A549 (cell line): ENCODE results near the gene SLC20A1. TPM values are rescaled to one million over a fixed set of nuclear protein-coding genes. Genes with fewer than 3 reads are reported as not detected.

ENCODE experiments used
- ATAC-seq, 2 experiments: fragments of 200-7000 bp in 1 of 2; fragments of >200 bp in 1 of 2; cut with Nextera tagmentation in 1 of 2; cut with Tn5 transposase in 1 of 2; 3 replicates each; pipeline versions ENCODE4 v1.8.0 to v1.9.1; 2018 to 2020; ENCODE audit warnings: mild to moderate bottlenecking in 1 of 2, moderate library complexity in 1 of 2
- CTCF ChIA-PET: fragments of 300-600 bp; sonication (Branson Sonifier 250); formaldehyde crosslinking; extraction: SDS; loops from one replicate; lab custom pipeline; 2021; ENCODE audit warnings: antibody characterized with exemption, inconsistent platforms; lab: Yijun Ruan, JAX
- POLR2A ChIA-PET: fragments of 350-600 bp; formaldehyde crosslinking; extraction: SDS; loops from one replicate; lab custom pipeline; 2021; ENCODE audit warnings: antibody characterized with exemption, inconsistent platforms; lab: Yijun Ruan, JAX
- DNase-seq, 2 experiments: peaks; one replicate each; pipeline versions ENCODE4 v3.0.0 to v3.0.0-alpha.2; 2011 to 2016; ENCODE audit warnings: low read depth in 1 of 2, low spot score in 1 of 2
- FAIRE-seq: peaks from 2 replicates; lab custom pipeline; 2011; peaks lifted over from hg19 to GRCh38; lab: Jason Lieb, UNC
- H3K27ac ChIP-seq, 2 experiments: fragments of >200 bp; sonication (Bioruptor Twin); formaldehyde crosslinking; 3 replicates each; pipeline ENCODE4 v1.5.1; 2016 to 2017
- H3K4me1 ChIP-seq: fragments of >200 bp; sonication (Bioruptor Twin); formaldehyde crosslinking; 3 replicates; pipeline ENCODE4 v1.6.1; 2016
- H3K4me2 ChIP-seq: fragments of >200 bp; sonication (Bioruptor Twin); formaldehyde crosslinking; 3 replicates; pipeline ENCODE4 v1.6.1; 2016
- H3K4me3 ChIP-seq: fragments of >200 bp; sonication (Bioruptor Twin); formaldehyde crosslinking; 3 replicates; pipeline ENCODE4 v1.5.1; 2016
- H3K9me3 ChIP-seq: fragments of >200 bp; sonication (Bioruptor Twin); formaldehyde crosslinking; 3 replicates; pipeline ENCODE4 v1.6.1; 2016
- ATOH8 ChIP-seq: fragments of 250-450 bp; sonication (Bioruptor Pico); IDR thresholded peaks from 2 replicates; pipeline ENCODE4 v1.5.0; 2020; ENCODE audit warnings: low read depth, mild to moderate bottlenecking, moderate library complexity
- BCL3 ChIP-seq: fragments of >200 bp; sonication (Bioruptor Twin); formaldehyde crosslinking; IDR thresholded peaks from 3 replicates; pipeline ENCODE4 v1.6.1; 2016
- BHLHE40 ChIP-seq: IDR thresholded peaks from 2 replicates; pipeline ENCODE4 v1.6.1; 2012; ENCODE audit warnings: low read depth, low read length, inconsistent platforms
- CBX2 ChIP-seq: fragments of 200-600 bp; sonication (generic); IDR thresholded peaks from 2 replicates; pipeline ENCODE4 v1.6.1; 2016; ENCODE audit warnings: low read depth, mild to moderate bottlenecking, borderline replicate concordance
- CEBPB ChIP-seq, 2 experiments: fragments of >200 bp in 1 of 2; sonication (Bioruptor Twin) in 1 of 2; formaldehyde crosslinking in 1 of 2; IDR thresholded peaks; 2 replicates each; pipeline ENCODE4 v1.6.1; 2012 to 2016
- EHF ChIP-seq: fragments of 250-450 bp; sonication (Bioruptor Pico); IDR thresholded peaks from 2 replicates; pipeline ENCODE4 v1.5.0; 2020; ENCODE audit warnings: mild to moderate bottlenecking
- FOSB ChIP-seq: fragments of 250-450 bp; sonication (Bioruptor Pico); IDR thresholded peaks from 2 replicates; pipeline ENCODE4 v1.5.0; 2020; ENCODE audit warnings: mild to moderate bottlenecking, moderate library complexity
- HES2 ChIP-seq: fragments of >200 bp; sonication (Bioruptor Twin); formaldehyde crosslinking; IDR thresholded peaks from 2 replicates; pipeline ENCODE4 v1.6.1; 2016
- HEYL ChIP-seq: fragments of 250-450 bp; sonication (Bioruptor Pico); IDR thresholded peaks from 2 replicates; pipeline ENCODE4 v1.8.0; 2021; ENCODE audit warnings: mild to moderate bottlenecking, moderate library complexity
- HOXA7 ChIP-seq: fragments of 250-450 bp; sonication (Bioruptor Pico); IDR thresholded peaks from 2 replicates; pipeline ENCODE4 v1.5.0; 2020; ENCODE audit warnings: mild to moderate bottlenecking, moderate library complexity
- HOXB5 ChIP-seq: fragments of 250-450 bp; sonication (Bioruptor Pico); IDR thresholded peaks from 2 replicates; pipeline ENCODE4 v1.5.0; 2020; ENCODE audit warnings: mild to moderate bottlenecking, moderate library complexity
- JUN ChIP-seq, 2 experiments: fragments of >200 bp; sonication (Bioruptor Twin); formaldehyde crosslinking; IDR thresholded peaks; 2 replicates in 1 of 2; 3 replicates in 1 of 2; pipeline ENCODE4 v1.6.1; 2016 to 2017
- KDM1A ChIP-seq: fragments of 200-600 bp; sonication (generic); IDR thresholded peaks from 2 replicates; pipeline ENCODE4 v1.6.1; 2016; ENCODE audit warnings: low read depth, mild to moderate bottlenecking
- NPAS2 ChIP-seq: fragments of 250-450 bp; sonication (Bioruptor Pico); IDR thresholded peaks from 2 replicates; pipeline ENCODE4 v1.8.0; 2022; ENCODE audit warnings: mild to moderate bottlenecking, moderate library complexity, borderline replicate concordance
- RARB ChIP-seq: fragments of 250-450 bp; sonication (Bioruptor Pico); IDR thresholded peaks from 2 replicates; pipeline ENCODE4 v1.8.0; 2021; ENCODE audit warnings: mild to moderate bottlenecking, moderate library complexity
- RCOR1 ChIP-seq: fragments of 150-350 bp; IDR thresholded peaks from 2 replicates; pipeline ENCODE4 v1.6.1; 2014; ENCODE audit warnings: antibody characterized with exemption, low read length, low read depth
- RNF2 ChIP-seq: fragments of 200-600 bp; sonication (generic); IDR thresholded peaks from 2 replicates; pipeline ENCODE4 v1.6.1; 2016; ENCODE audit warnings: low read depth, mild to moderate bottlenecking, antibody characterized with exemption, moderate library complexity, borderline replicate concordance
- SMC3 ChIP-seq: fragments of >200 bp; sonication (Bioruptor Twin); formaldehyde crosslinking; IDR thresholded peaks from 3 replicates; pipeline ENCODE4 v1.6.1; 2018; ENCODE audit warnings: inconsistent platforms
- TFCP2L1 ChIP-seq: fragments of 250-450 bp; sonication (Bioruptor Pico); IDR thresholded peaks from 2 replicates; pipeline ENCODE4 v1.5.0; 2021; ENCODE audit warnings: mild to moderate bottlenecking
- ZC3H11A ChIP-seq: fragments of 450-650 bp; IDR thresholded peaks from 2 replicates; pipeline ENCODE4 v1.6.1; 2014; ENCODE audit warnings: antibody characterized with exemption, mild to moderate bottlenecking
- ZFP36 ChIP-seq: fragments of 450-650 bp; IDR thresholded peaks from 2 replicates; pipeline ENCODE4 v1.6.1; 2014; ENCODE audit warnings: borderline replicate concordance; ENCODE audit not compliant: partially characterized antibody
- ZSCAN20 ChIP-seq: fragments of 250-450 bp; sonication (Bioruptor Pico); IDR thresholded peaks from 2 replicates; pipeline ENCODE4 v1.8.0; 2022; ENCODE audit warnings: mild to moderate bottlenecking, moderate library complexity
- WGBS: methylation state at CpG from one replicate; pipeline ENCODE4 v1.1.6; 2017; ENCODE audit errors: missing lambda C conversion rate; 5-methylcytosine and 5-hydroxymethylcytosine counted together
- polyA plus RNA-seq, 4 experiments: library from polyadenylated mRNA; depleted of rRNA in 3 of 4; stranded (reverse); fragments of >200 nt; fragmentation: RNase III in 1 of 4; extraction: RNeasy Plus Mini Kit Qiagen cat#74134 plus additional on column Dnase treatment in 1 of 4; gene quantifications; 2 replicates in 3 of 4; 3 replicates in 1 of 4; pipeline ENCODE4 v1.2.3, GENCODE V29; 2011 to 2017

The SLC20A1 gene
- polyA plus RNA-seq, 2 of the 4 experiments (the other 2 are of a cell fraction): 83.6 to 86.8 TPM

DNA sequence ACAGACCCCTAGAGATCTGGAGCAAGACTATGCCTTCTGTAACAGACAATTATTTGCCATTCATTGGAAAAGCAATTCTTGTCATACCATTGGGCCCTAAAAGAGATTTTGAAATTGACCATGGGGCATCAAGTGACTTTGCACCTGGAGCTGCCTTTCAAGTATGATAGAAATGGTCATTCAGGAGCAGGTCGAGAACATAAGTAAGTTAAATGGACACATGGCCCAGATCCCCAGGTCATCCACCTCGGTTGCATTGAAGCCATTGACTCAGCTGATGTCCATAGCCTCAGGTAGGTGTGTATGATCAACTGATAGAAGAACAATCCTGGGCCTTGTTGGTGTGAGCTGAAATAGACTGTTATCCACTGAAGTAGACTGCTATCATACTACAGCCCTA, 42.0 kb upstream of the SLC20A1 start:
- ChIA-PET CTCF (interaction anchor here (11.7 to 11.9 kb wide), 2 partner anchors 25 to 123 kb away, joined by 137 to 230 read pairs; partner anchors contain the start of gene NT5DC4), POLR2A (no interaction called here)
- Histone ChIP-seq H3K4me2 (no peak overlapping the region), H3K4me3 (no peak overlapping the region), H3K4me1 (peaks cover 12% of the 10 kb centered on the region), H3K9me3 (no peaks in the 10 kb centered on the region), H3K27ac (no peak overlapping the region)
- 35% methylated on average over 2 of the region's 2 CpGs for WGBS
- ATAC-seq (no peak), DNase-seq (no peak), FAIRE-seq (no peak)
- TF ChIP-seq FOSB (CRISPR knock-in tag) (no peak), CEBPB (IDR thresholded peaks at IDR 0.05) (no peak), JUN (IDR thresholded peaks at IDR 0.05) (no peak), ATOH8 (CRISPR knock-in tag) (no peak), BHLHE40 (no peak), KDM1A (no peak), HOXB5 (CRISPR knock-in tag) (no peak), ZSCAN20 (CRISPR knock-in tag) (no peak), EHF (CRISPR knock-in tag) (no peak), HOXA7 (CRISPR knock-in tag) (no peak), ZC3H11A (no peak), ZFP36 (no peak), CBX2 (no peak), HES2 (no peak), NPAS2 (no peak), BCL3 (no peak)

DNA sequence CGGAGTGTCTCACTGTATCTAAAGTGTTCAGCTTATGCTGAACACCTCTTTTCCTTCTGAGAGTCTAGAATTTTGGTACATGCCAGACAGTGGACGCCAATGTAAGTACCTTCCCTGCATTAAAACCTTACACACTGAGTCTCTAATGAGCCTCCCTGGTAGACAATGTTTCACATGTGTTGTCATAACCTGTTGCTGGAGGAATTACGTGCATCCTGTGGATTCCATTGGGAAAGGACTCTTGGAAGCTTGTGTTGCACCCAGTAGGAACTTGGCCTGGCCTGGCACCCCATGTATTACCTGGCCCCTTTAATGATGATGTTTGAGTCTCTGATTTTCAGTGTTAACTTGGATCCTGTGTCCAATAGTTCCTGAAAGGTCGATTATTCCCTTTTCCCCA, 40.8 kb upstream of the SLC20A1 start:
- peaks cover 7% of the 10 kb centered on the region for H3K4me1 ChIP-seq
- DNase-seq (no peak), ATAC-seq (no peak), FAIRE-seq (no peak)
- no peaks in the 10 kb centered on the region for H3K9me3 ChIP-seq
- CTCF ChIA-PET: interaction anchor here (0.6 to 11.9 kb wide), 4 partner anchors 16 to 121 kb away, joined by 3 to 230 read pairs (median 70); partner anchors contain the start of genes NT5DC4 and SLC20A1
- WGBS: 57% methylated on average over 4 of the region's 4 CpGs
- no peak overlapping the region for H3K27ac ChIP-seq
- TF ChIP-seq NPAS2 (no peak), TFCP2L1 (CRISPR knock-in tag) (no peak), RARB (CRISPR knock-in tag) (no peak), HES2 (no peak), HOXA7 (CRISPR knock-in tag) (no peak), CBX2 (no peak), RCOR1 (no peak), HEYL (no peak), BHLHE40 (no peak), SMC3 (no peak), EHF (CRISPR knock-in tag) (no peak)
- no peak overlapping the region for H3K4me3 ChIP-seq
- POLR2A ChIA-PET: no interaction called here
- no peak overlapping the region for H3K4me2 ChIP-seq

DNA sequence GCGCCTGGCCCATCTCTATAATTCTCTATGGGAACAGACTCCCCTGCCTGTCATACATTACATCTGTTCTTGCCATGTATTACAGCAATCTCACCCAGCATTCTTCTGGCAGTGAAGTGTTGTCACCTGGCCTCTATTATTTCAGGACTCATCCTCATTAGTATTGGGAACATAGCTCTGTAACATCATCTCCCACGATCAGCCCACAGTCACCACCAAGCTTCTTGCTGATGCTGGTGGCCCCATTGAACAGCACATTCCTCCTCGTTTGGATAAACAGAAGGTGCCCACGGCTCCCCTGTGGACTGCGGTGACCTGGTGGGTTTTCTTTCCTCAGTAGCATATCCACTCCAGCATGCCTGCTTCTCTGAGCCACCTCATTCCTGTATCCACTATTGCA, 39.8 kb upstream of the SLC20A1 start:
- TF ChIP-seq RNF2: no peak
- no peak for TF ChIP-seq ZSCAN20 (CRISPR knock-in tag)
- TF ChIP-seq SMC3: no peak
- TF ChIP-seq HOXB5 (CRISPR knock-in tag): no peak
- no peak overlapping the region for H3K4me2 ChIP-seq
- 66% methylated on average over 5 of the region's 5 CpGs for WGBS
- no peak overlapping the region for H3K4me3 ChIP-seq
- FAIRE-seq (no peak), ATAC-seq (no peak), DNase-seq (no peak)
- POLR2A ChIA-PET: interaction anchor here (1.0 kb wide), 1 partner anchor 21 kb away, joined by 3 read pairs; no protein-coding TSS in a partner anchor
- H3K4me1 ChIP-seq: no peaks in the 10 kb centered on the region
- CTCF ChIA-PET: interaction anchor here (11.7 to 11.9 kb wide), 2 partner anchors 22 to 120 kb away, joined by 137 to 230 read pairs; partner anchors contain the start of gene NT5DC4
- H3K9me3 ChIP-seq: no peaks in the 10 kb centered on the region
- H3K27ac ChIP-seq: no peak overlapping the region
